Neural cell (in vitro differentiated cells): ENCODE measurements around the gene SMC3. TPM values are rescaled to one million over a fixed set of nuclear protein-coding genes. Genes with fewer than 3 reads are reported as not detected.

ENCODE experiments used
- H2AFZ ChIP-seq: fragments of 200-600, 300-800 bp; sonication (generic), shearing (Covaris generic); 2 replicates; pipeline ENCODE4 v1.6.0; 2014; ENCODE audit warnings: low read depth, mild to moderate bottlenecking, antibody characterized with exemption, low read length, moderate library complexity
- H3F3A ChIP-seq: fragments of 200-600 bp; shearing (Covaris generic); 2 replicates; pipeline ENCODE4 v1.6.1; 2016; ENCODE audit warnings: mild to moderate bottlenecking, moderate library complexity, mixed read lengths, antibody characterized with exemption, low read length; ENCODE audit not compliant: insufficient read depth, poor library complexity, severe bottlenecking
- H3K27ac ChIP-seq: fragments of 200-600, 300-800 bp; sonication (generic), shearing (Covaris generic); 2 replicates; pipeline ENCODE4 v1.5.1; 2014; ENCODE audit warnings: mild to moderate bottlenecking, low read length, moderate library complexity
- H3K27me3 ChIP-seq: fragments of 300-800, 200-600 bp; sonication (generic), shearing (Covaris generic); 2 replicates; pipeline ENCODE4 v1.6.0; 2014; ENCODE audit warnings: mild to moderate bottlenecking, low read depth, low read length, moderate library complexity; ENCODE audit not compliant: insufficient read depth
- H3K36me3 ChIP-seq: fragments of 300-800, 200-600 bp; sonication (generic), shearing (Covaris generic); 2 replicates; pipeline ENCODE4 v1.5.1; 2014; ENCODE audit warnings: mild to moderate bottlenecking, antibody characterized with exemption, low read length, moderate library complexity; ENCODE audit not compliant: insufficient read depth
- H3K4me2 ChIP-seq: fragments of 300-800, 200-600 bp; sonication (generic), shearing (Covaris generic); 2 replicates; pipeline ENCODE4 v1.6.0; 2014; ENCODE audit warnings: mild to moderate bottlenecking, low read length
- H3K4me3 ChIP-seq: fragments of 300-800, 200-600 bp; sonication (generic), shearing (Covaris generic); 2 replicates; pipeline ENCODE4 v1.5.1; 2014; ENCODE audit warnings: mild to moderate bottlenecking, low read length, moderate library complexity
- H3K79me2 ChIP-seq: fragments of 200-600 bp; shearing (Covaris generic); replicated peaks from 2 replicates; pipeline ENCODE4 v1.6.0; 2014; ENCODE audit warnings: mild to moderate bottlenecking, low read length, moderate library complexity; ENCODE audit not compliant: insufficient read depth
- H3K9ac ChIP-seq: fragments of 300-800, 200-600 bp; sonication (generic), shearing (Covaris generic); 2 replicates; pipeline ENCODE4 v1.6.1; 2016; ENCODE audit warnings: mild to moderate bottlenecking, low read length, mixed read lengths
- H3K9me2 ChIP-seq: fragments of 200-600 bp; shearing (Covaris generic); 2 replicates; pipeline ENCODE4 v1.6.1; 2016; ENCODE audit warnings: mild to moderate bottlenecking, low read length, mixed read lengths; ENCODE audit not compliant: insufficient read depth
- H3K9me3 ChIP-seq: fragments of 200-600, 300-800 bp; sonication (generic), shearing (Covaris generic); 2 replicates; pipeline ENCODE4 v1.6.1; 2016; ENCODE audit warnings: mild to moderate bottlenecking, mixed run types, low read length, moderate library complexity, mixed read lengths
- H4K20me1 ChIP-seq: fragments of 200-600 bp; shearing (Covaris generic); 2 replicates; pipeline ENCODE4 v1.6.1; 2016; ENCODE audit warnings: mild to moderate bottlenecking, mixed run types; ENCODE audit not compliant: insufficient read depth
- CTCF ChIP-seq: fragments of 450-650 bp; IDR thresholded peaks from 2 replicates; pipeline ENCODE4 v1.5.1; 2014; ENCODE audit warnings: antibody characterized with exemption, mild to moderate bottlenecking, moderate library complexity; ENCODE audit not compliant: poor library complexity, severe bottlenecking
- EP300 ChIP-seq: fragments of 450-650 bp; conservative IDR thresholded peaks from 2 replicates; pipeline ENCODE4 v1.6.1; 2014; ENCODE audit warnings: antibody characterized with exemption, mild to moderate bottlenecking, moderate library complexity; ENCODE audit not compliant: poor library complexity, severe bottlenecking
- EZH2 ChIP-seq: fragments of 200-600, 300-800 bp; shearing (Covaris generic), sonication (generic); IDR thresholded peaks from 2 replicates; pipeline ENCODE4 v1.6.1; 2014; ENCODE audit warnings: antibody characterized with exemption, low read length, borderline replicate concordance, mild to moderate bottlenecking; ENCODE audit not compliant: insufficient read depth, poor library complexity, severe bottlenecking
- MXI1 ChIP-seq: fragments of 450-650 bp; conservative IDR thresholded peaks from 2 replicates; pipeline ENCODE4 v1.6.1; 2014; ENCODE audit warnings: antibody characterized with exemption, mild to moderate bottlenecking; ENCODE audit not compliant: poor library complexity, severe bottlenecking
- POLR2AphosphoS5 ChIP-seq: IDR thresholded peaks from 2 replicates; pipeline ENCODE4 v1.6.1; 2012
- RAD21 ChIP-seq: fragments of 450-650 bp; conservative IDR thresholded peaks from 2 replicates; pipeline ENCODE4 v1.6.1; 2014; ENCODE audit warnings: antibody characterized with exemption, mild to moderate bottlenecking, moderate library complexity
- REST ChIP-seq: IDR thresholded peaks from 2 replicates; pipeline ENCODE4 v1.6.1; 2012; ENCODE audit warnings: borderline replicate concordance
- SMC3 ChIP-seq: fragments of 450-650 bp; conservative IDR thresholded peaks from 2 replicates; pipeline ENCODE4 v1.6.1; 2014; ENCODE audit warnings: antibody characterized with exemption, mild to moderate bottlenecking, moderate library complexity; ENCODE audit not compliant: poor library complexity
- TAF1 ChIP-seq: IDR thresholded peaks from 2 replicates; pipeline ENCODE4 v1.6.1; 2012; ENCODE audit warnings: low read depth
- polyA plus RNA-seq: library from polyadenylated mRNA; depleted of rRNA; stranded (reverse); fragments of >200 nt; gene quantifications from 2 replicates; pipeline ENCODE4 v1.2.3, GENCODE V29; 2014

The SMC3 gene
- polyA plus RNA-seq, 1 donor from 2014 or later = 67.7 TPM

GRCh38 chr10:110613341-110613995, 46.0 kb downstream of the SMC3 start:
- no peak overlapping the region for H3K4me2 ChIP-seq
- no peaks in the 10 kb centered on the region for H4K20me1 ChIP-seq
- no peaks in the 10 kb centered on the region for H3K9me3 ChIP-seq
- no peak overlapping the region for H3K9ac ChIP-seq
- H2AFZ ChIP-seq = no peak overlapping the region
- H3F3A ChIP-seq = no peaks in the 10 kb centered on the region
- no peaks in the 10 kb centered on the region for H3K36me3 ChIP-seq
- no peaks in the 10 kb centered on the region for H3K9me2 ChIP-seq
- no peaks in the 10 kb centered on the region for H3K79me2 ChIP-seq
- TF ChIP-seq EZH2 = no peak
- no peak for TF ChIP-seq RAD21
- no peak for TF ChIP-seq POLR2AphosphoS5
- TF ChIP-seq TAF1 = no peak
- no peak for TF ChIP-seq SMC3
- no peak for TF ChIP-seq CTCF
- no peak for TF ChIP-seq MXI1
- no peak for TF ChIP-seq EP300
- TF ChIP-seq REST = no peak
- H3K27ac ChIP-seq = no peak overlapping the region
- H3K4me3 ChIP-seq = no peak overlapping the region
- H3K27me3 ChIP-seq = no peaks in the 10 kb centered on the region

- no peaks in the 10 kb centered on the region for H3K79me2 ChIP-seq
- no peaks in the 10 kb centered on the region for H3F3A ChIP-seq
- no peak overlapping the region for H3K4me2 ChIP-seq
- H3K4me3 ChIP-seq = no peak overlapping the region
- no peak overlapping the region for H3K27ac ChIP-seq
- no peaks in the 10 kb centered on the region for H3K27me3 ChIP-seq
- no peaks in the 10 kb centered on the region for H3K36me3 ChIP-seq
- TF ChIP-seq EP300 = no peak
- no peak for TF ChIP-seq REST
- no peak for TF ChIP-seq TAF1
- TF ChIP-seq CTCF = no peak
- TF ChIP-seq SMC3 = no peak
- H3K9me3 ChIP-seq = no peaks in the 10 kb centered on the region
- H3K9ac ChIP-seq = no peak overlapping the region
- no peak overlapping the region for H2AFZ ChIP-seq
- no peaks in the 10 kb centered on the region for H3K9me2 ChIP-seq
- H4K20me1 ChIP-seq = no peaks in the 10 kb centered on the region
Observed at GRCh38 chr10:110613996-110614495, 46.6 kb downstream of the SMC3 start.
